Bronchial epithelial cell (primary cell): ENCODE measurements around the gene ARHGEF19. TPM values are rescaled to one million over a fixed set of nuclear protein-coding genes. Genes with fewer than 3 reads are reported as not detected.

ENCODE experiments used
- DNase-seq: peaks from one replicate; pipeline ENCODE4 v3.0.0-alpha.2; 2010; ENCODE audit warnings: low read depth
- FAIRE-seq: peaks from 2 replicates; lab custom pipeline; 2011; peaks lifted over from hg19 to GRCh38; lab: Jason Lieb, UNC
- H3K27me3 ChIP-seq: 2 replicates; pipeline ENCODE4 v1.5.1; 2011; ENCODE audit warnings: low read length; ENCODE audit not compliant: control insufficient read depth, insufficient read depth
- H3K36me3 ChIP-seq: 2 replicates; pipeline ENCODE4 v1.5.1; 2011; ENCODE audit warnings: low read length; ENCODE audit not compliant: control insufficient read depth, insufficient read depth
- H3K4me3 ChIP-seq: 2 replicates; pipeline ENCODE4 v1.5.1; 2011; ENCODE audit warnings: mild to moderate bottlenecking, low read depth, low read length, control low read depth
- CTCF ChIP-seq: IDR thresholded peaks from 2 replicates; pipeline ENCODE4 v1.5.1; 2011; ENCODE audit warnings: mild to moderate bottlenecking, moderate library complexity, low read length, control low read depth, inconsistent platforms; ENCODE audit not compliant: insufficient read depth, severe bottlenecking
- total RNA-seq: library from RNA; depleted of rRNA; stranded (reverse); fragments of >200 nt; gene quantifications from 2 replicates; pipeline ENCODE4 v1.2.1, GENCODE V29; 2014

The ARHGEF19 gene
- total RNA-seq, 1 donor from 2014 or later: 3.2 TPM

- peak; percentile 88 for FAIRE-seq
- DNase-seq: no peak
- no peaks in the 10 kb centered on the region for H3K27me3 ChIP-seq
- H3K36me3 ChIP-seq: peaks cover 3% of the 10 kb centered on the region
- no peak for TF ChIP-seq CTCF
- no peak overlapping the region for H3K4me3 ChIP-seq
Observed at GRCh38 chr1:16242556-16243214, 30.2 kb upstream of the ARHGEF19 start.

DNA sequence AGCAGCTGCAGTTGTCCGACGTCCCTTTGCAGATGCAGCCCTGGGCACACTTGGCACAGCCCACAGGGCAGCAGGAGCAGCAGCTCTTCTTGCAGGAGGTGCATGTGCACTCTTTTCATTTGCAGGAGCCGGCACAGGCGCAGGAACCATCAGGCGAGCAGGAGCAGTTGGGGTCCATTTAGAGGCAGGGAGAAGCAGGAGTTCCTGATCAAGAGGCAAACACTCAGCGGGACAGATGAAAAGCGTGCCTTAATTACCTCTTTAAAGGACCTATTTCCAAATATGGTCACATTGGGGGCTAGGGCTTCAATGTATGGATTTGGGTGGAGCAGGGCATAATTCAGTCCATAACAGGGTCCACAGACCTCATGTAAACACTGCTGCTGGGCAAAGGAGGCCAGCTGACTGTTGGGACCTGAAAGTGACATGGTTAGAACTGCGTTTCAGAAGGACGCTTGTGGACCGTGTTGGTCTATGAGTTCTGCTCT is 28.8 kb upstream of the ARHGEF19 start:
- no peak for FAIRE-seq
- no peak for DNase-seq
- Histone ChIP-seq H3K27me3 (no peaks in the 10 kb centered on the region), H3K4me3 (no peak overlapping the region), H3K36me3 (no peaks in the 10 kb centered on the region)
- no peak for TF ChIP-seq CTCF

GRCh38 chr1:16239972-16240491 is 27.6 kb upstream of the ARHGEF19 start:
- Histone ChIP-seq H3K27me3 (no peaks in the 10 kb centered on the region), H3K4me3 (no peak overlapping the region), H3K36me3 (no peaks in the 10 kb centered on the region)
- no peak for FAIRE-seq
- DNase-seq: no peak
- no peak for TF ChIP-seq CTCF

DNA sequence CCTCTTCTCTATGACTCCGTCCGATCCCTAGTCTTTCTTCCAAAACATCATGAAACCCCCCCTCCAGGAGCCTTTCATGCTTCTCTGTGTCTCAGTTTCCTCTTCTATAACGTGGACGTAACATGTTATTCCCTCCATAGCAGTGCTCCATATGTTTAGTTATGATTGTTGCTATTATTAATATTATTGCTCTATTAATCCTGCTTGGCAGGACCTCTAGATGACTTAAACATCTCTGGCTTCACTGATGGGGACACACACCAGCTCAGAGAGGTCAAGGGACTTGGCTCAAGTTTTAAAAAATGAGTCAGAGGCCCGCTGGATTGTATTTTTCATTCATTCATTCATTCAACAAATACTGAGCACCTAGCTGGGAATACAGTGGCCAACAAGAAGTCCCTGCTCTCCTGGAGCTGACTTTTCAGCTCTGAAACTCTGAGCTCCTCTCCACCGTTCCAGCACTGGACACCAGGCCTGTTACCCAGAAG is 24.9 kb upstream of the ARHGEF19 start:
- peaks cover 2% of the 10 kb centered on the region for H3K36me3 ChIP-seq
- no peak for FAIRE-seq
- peak; percentile 29 for DNase-seq
- H3K27me3 ChIP-seq: no peaks in the 10 kb centered on the region
- TF ChIP-seq CTCF: no peak
- H3K4me3 ChIP-seq: peak overlapping the region; percentile 67

GRCh38 chr1:16236511-16237342 is 24.3 kb upstream of the ARHGEF19 start, which contains the start of gene CPLANE2:
CPLANE2 (minus strand) TSS chr1:16237183; CDS start chr1:16236742, 441 bp downstream.
- no peak for FAIRE-seq
- no peak for TF ChIP-seq CTCF

More at GRCh38 chr1:16236511-16237342, 24.3 kb upstream of the ARHGEF19 start, which contains the start of gene CPLANE2:
- peaks cover 2% of the 10 kb centered on the region for H3K36me3 ChIP-seq
- DNase-seq: peak; percentile 84
- no peaks in the 10 kb centered on the region for H3K27me3 ChIP-seq
- peak within 1 kb of the TSS; percentile 67 for H3K4me3 ChIP-seq
